GM06990 (cell line): Measurements from ENCODE around the gene SLC43A1.
"Not testable (repeated sequence)": the region's sequence is repeated elsewhere in the genome, so short reads cannot be mapped to it uniquely, and the experiment has no call there.

ENCODE experiments used
- DNase-seq: peaks from one replicate; pipeline ENCODE4 v3.0.0-alpha.2; 2011; ENCODE audit not compliant: insufficient read length; ENCODE audit errors: extremely low read depth
- H3K27me3 ChIP-seq: replicated peaks from 2 replicates; pipeline ENCODE4 v1.6.0; 2011; ENCODE audit warnings: low read length; ENCODE audit not compliant: control insufficient read depth, insufficient read depth
- H3K36me3 ChIP-seq: 2 replicates; pipeline ENCODE4 v1.5.1; 2011; ENCODE audit warnings: low read length; ENCODE audit not compliant: control insufficient read depth, insufficient read depth
- H3K4me3 ChIP-seq: replicated peaks from 2 replicates; pipeline ENCODE4 v1.5.1; 2011; ENCODE audit warnings: low read depth, mild to moderate bottlenecking, control low read depth, low read length
- CTCF ChIP-seq: IDR thresholded peaks from 2 replicates; pipeline ENCODE4 v1.5.1; 2011; ENCODE audit warnings: low read length, control low read depth, mild to moderate bottlenecking, inconsistent platforms; ENCODE audit not compliant: insufficient read depth, poor library complexity, severe bottlenecking

The SLC43A1 gene

GRCh38 chr11:57544566-57544965 lies 29.1 kb upstream of the SLC43A1 start:
- DNase-seq = no peak
- no peaks in the 10 kb centered on the region for H3K27me3 ChIP-seq
- H3K4me3 ChIP-seq = no peak overlapping the region
- TF ChIP-seq CTCF = no peak
- H3K36me3 ChIP-seq = peaks cover 2% of the 10 kb centered on the region

GRCh38 chr11:57543593-57543992 lies 28.1 kb upstream of the SLC43A1 start:
- no peak for TF ChIP-seq CTCF
- DNase-seq = no peak
- peaks cover 4% of the 10 kb centered on the region; the same call in 1 of the 2 replicates for H3K36me3 ChIP-seq
- no peaks in the 10 kb centered on the region for H3K27me3 ChIP-seq
- no peak overlapping the region for H3K4me3 ChIP-seq

GRCh38 chr11:57542582-57542981 lies 27.1 kb upstream of the SLC43A1 start:
- no peak for TF ChIP-seq CTCF
- no peak for DNase-seq
- Histone ChIP-seq H3K4me3 (no peak overlapping the region), H3K36me3 (peaks cover 2% of the 10 kb centered on the region; the same call in 1 of the 2 replicates), H3K27me3 (no peaks in the 10 kb centered on the region)

GRCh38 chr11:57541169-57541568 lies 25.7 kb upstream of the SLC43A1 start:
- no peak for TF ChIP-seq CTCF
- Histone ChIP-seq H3K4me3 (no peak overlapping the region), H3K27me3 (no peaks in the 10 kb centered on the region), H3K36me3 (peaks cover 2% of the 10 kb centered on the region; the same call in 1 of the 2 replicates)
- DNase-seq = no peak

- Histone ChIP-seq H3K36me3 (peaks cover 2% of the 10 kb centered on the region; the same call in 1 of the 2 replicates), H3K4me3 (no peak overlapping the region), H3K27me3 (no peaks in the 10 kb centered on the region)
- no peak for DNase-seq
- TF ChIP-seq CTCF = no peak
These were observed 23.8 kb upstream of the SLC43A1 start for GRCh38 chr11:57539342-57539741.

- H3K36me3 ChIP-seq = peaks cover 2% of the 10 kb centered on the region; the same call in 1 of the 2 replicates
- H3K27me3 ChIP-seq = no peaks in the 10 kb centered on the region
- no peak for TF ChIP-seq CTCF
- no peak for DNase-seq
- H3K4me3 ChIP-seq = no peak within 1 kb of the TSS
These were observed 21.6 kb upstream of the SLC43A1 start, which contains the start of gene SMTNL1 for GRCh38 chr11:57536947-57537619. TSS of gene SMTNL1 (plus strand) at chr11:57537595. CDS start at chr11:57542643, 5,048 bp downstream.

GRCh38 chr11:57534449-57534848 lies 18.9 kb upstream of the SLC43A1 start:
- H3K36me3 ChIP-seq, H3K4me3 ChIP-seq, DNase-seq, H3K27me3 ChIP-seq: not testable (repeated sequence)
